HG03378 (cell line): ENCODE measurements around the gene NUTM2E.
"Not testable (repeated sequence)": the region's sequence is repeated elsewhere in the genome, so short reads cannot be mapped to it uniquely, and the experiment has no call there.

Experiments
- ATAC-seq: cut with Tn5 transposase; IDR thresholded peaks from one replicate; pipeline ENCODE4 v1.9.1; 2021; ENCODE audit warnings: mild to moderate bottlenecking, moderate library complexity; ENCODE audit not compliant: unreplicated experiment

The NUTM2E gene, protein sequence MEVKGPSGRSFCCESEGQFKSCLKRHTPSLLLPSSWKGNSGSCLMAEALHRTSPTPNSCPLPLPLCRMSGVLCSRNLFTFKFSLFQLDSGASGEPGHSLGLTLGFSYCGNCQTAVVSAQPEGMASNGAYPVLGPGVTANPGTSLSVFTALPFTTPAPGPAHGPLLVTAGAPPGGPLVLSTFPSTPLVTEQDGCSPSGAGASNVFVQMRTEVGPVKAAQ (N-terminal part only)

DNA sequence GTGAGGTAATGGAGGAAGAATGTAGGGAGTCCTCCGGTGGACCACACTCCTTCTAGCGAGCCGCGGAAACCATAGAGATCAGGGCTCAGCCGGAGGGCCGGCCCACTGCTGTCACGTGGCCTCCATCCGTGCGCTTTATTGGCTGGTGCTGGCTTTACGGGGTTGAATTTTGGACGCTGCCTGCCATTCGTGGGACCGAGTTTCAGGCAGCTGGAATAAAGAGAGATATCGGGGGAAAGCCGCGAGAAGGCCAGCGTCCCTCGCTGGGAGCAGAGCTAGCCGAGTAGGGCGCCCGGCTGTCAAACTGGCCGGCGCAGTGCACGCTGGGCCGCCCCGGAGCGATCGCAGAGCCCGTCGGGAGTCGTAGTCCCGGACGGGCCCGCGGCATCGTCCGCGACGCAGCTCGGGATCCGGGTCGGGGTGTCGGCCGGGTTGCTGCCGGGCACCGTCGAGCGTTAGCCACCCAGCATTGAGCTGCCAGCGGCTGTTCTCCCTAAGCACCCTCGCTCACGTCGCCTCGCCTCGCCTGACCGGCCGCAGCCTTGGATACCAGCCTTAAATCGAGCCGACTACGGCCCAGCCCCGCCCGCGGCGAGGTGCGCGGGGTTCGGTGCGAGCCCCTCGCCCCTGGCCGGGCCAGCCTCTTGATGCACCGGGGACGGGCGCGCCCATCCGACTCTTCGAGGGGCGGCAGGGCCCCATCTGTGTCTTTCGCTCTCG is at the start of gene NUTM2E:
NUTM2E (plus strand) TSS at position 244 of the 720 bp plus-strand sequence. CDS start 15,002 bp downstream, outside the sequence.
- peak; percentile 96 for ATAC-seq

DNA sequence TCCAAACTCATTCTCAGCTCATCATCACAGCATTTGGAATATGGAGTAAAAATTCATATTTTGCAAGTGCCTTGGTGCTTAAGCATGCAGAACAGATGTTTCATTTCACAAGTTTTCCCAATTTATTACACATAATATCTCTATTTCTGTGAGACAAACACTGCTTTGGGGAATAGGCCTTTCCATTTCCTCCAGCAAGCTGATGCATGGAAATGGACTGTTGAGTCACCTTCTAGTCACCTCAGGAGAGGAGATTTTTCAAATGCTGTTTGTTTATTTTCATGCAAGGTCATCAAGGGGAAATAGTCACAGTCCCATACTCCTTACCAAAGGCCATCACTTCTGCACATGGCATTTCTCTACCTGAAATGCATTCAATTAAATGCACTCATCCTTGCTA is 48.5 kb upstream of the NUTM2E start:
- ATAC-seq = not testable (repeated sequence)

DNA sequence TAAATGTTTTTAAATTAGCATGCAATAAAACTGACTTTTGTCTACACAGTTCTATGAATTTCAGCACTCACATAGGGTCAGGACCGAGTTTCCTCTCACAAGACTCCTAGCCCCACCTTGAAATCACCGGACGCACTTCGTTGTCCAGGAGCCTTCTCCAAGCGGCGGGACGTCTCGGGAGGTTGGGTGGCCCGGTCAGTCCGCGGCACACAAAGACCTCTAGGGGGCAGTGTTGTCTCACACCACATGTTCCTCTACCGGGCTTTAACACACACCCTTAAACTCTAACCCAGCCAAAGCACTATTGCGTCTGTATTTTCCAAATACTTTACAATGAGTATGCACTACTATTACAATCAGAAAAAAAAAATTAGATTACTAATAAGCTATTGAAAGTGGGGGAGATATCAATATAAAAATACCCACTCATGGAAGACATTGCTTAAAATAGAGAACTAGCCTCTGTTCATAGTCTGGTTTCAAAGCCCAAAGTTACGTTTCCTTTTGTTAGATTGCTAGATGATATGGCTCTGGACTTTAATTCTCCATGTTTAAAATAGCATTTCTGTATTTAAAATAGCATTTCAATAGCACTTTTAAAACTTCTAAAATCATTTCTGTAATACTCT is 47.1 kb upstream of the NUTM2E start:
- peak; percentile 89 for ATAC-seq

DNA sequence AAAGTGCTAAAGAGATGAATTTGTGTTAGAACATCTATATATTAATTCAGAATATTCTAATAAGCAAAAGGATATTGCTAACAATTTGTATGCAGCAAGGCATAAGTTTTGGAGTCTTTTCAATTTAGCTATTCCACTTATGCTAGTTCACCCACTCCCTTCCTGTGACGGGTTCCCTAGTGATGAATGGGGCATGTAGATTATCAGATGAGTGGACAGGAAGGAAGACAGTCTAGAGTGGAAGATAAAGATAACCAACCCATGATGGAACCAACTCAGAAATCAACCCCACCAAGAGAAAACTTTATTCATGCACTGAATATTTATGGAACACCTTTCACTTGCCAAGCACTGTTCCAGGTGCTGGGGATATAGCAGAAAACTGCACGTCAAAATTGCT is 46.5 kb upstream of the NUTM2E start:
- ATAC-seq = not testable (repeated sequence)

DNA sequence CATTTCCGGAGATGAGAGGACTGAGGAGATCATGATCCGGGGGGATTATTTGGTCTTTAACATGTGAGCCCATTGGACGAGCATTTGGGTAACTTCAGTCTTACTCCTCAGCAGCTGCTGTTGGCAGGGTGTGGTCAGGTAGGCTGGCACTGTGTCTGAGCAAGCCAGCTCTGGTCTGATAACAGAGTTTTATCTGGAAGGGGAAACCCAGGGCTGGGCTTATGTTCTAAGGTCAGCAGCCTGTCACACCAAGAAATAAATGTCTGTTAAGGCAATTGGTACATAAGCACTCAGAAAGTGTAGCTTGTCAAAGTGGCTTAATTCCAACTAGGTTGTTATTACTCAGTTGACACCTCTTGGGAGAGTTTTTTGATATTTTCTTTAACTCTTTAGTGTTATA is 45.0 kb upstream of the NUTM2E start:
- not testable (repeated sequence) for ATAC-seq

DNA sequence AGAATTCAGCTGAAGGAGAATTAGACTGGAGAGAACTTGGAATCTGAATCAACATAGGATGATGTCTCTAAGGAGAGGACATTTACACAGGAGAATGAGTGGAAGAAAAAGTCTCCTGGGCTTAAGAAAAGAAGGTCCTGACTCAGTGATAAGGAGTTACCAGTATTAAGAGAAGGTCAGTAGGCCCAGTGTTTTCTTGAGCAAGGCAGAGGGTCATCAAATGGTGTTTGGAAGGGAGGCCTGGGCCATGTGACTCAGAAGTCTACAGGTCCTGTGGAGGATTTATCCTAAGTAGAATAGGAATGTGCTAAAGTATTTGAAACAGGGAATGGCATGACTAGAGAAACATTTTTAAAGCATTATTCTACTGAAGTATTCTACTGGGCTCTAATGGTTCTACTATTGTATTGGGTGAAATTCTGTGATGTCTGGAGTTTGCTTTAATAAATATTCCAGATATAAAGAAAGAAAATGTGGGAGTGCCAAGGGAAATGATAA is 39.0 kb upstream of the NUTM2E start:
- not testable (repeated sequence) for ATAC-seq

DNA sequence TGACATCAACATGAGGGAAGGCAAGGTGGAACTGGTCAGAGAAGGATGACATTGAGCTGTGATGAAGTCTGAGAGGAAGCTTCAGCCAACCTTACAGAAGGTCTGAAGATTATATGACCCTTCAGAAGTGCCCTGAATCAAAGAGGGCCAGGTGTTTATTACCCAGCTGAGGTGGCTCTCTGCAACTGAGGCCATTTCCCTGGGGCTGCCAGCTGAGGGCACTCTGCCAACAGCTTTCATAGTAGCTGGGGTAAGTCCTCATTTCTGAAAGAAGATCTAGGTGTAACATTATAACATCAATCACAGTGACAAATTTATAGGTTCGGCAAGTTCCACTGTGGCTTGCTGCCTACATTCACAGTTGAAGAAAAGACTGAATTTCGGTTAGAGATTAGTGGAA is 37.2 kb upstream of the NUTM2E start:
- ATAC-seq = not testable (repeated sequence)

DNA sequence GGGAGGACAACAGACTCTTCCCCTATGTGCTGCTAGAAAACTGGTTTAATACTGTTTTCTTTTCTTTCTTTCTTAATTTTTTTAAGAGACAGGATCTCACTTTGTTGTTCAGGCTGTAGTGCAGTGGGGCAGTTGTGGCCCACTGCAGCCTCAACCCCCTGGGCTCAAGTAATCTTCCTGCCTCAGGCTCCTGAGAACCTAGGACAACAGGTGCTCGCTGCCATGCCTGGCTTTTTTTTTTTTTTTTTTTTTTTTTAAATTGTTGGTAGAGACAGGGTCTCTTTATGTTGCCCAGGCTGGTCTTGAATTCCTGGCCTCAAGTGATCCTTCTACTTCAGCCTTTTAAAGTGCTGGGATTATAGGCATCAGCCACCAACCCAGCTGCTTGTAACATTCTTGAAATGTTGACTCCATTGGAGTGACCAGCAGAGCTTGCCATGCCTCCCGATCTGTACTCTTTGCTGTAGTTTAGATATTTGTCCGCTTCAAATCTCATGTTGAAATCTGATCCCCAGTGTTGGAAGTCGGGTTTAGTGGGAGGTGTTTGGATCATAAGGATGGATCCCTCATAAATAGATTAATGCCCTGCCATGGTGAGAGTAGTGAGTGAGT is 34.5 kb upstream of the NUTM2E start:
- ATAC-seq = not testable (repeated sequence)

DNA sequence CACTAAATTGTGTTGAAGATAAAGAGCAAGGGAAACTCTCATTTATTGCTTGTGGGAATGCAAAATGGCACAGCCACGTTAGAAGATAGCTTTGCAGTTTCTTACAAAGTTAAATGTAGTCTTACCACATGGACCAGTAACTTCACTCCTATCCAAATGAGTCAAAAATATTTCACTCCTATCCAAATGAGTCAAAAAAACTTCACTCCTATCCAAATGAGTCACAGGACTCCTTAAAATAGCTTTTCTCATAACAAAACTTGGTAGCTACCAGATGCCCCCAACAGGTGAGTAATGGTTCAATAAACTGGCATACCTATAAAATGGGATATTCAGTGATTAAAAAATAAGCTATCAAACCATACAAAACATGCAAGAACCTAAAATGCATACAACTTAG is 27.2 kb upstream of the NUTM2E start:
- ATAC-seq = peak; percentile 89

DNA sequence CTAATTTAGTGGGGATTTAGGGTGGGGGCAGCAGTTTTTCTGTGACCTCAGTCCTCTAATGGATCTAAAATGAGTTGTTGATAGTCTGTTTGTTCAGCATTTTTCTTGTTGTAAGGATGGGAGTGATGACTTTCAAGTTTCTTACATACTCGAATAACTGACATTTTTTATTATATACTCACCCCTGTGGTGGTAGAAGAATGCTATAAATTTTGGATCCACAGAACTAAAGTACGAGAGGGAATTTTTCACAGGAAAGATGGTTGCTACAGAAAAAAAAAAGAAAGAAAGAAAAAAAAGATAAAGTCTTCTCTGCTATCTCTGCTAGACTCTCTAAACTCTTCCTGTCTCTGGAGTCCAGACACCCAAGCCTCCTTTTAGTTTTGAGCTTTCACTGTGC is 20.7 kb upstream of the NUTM2E start:
- ATAC-seq = not testable (repeated sequence)

DNA sequence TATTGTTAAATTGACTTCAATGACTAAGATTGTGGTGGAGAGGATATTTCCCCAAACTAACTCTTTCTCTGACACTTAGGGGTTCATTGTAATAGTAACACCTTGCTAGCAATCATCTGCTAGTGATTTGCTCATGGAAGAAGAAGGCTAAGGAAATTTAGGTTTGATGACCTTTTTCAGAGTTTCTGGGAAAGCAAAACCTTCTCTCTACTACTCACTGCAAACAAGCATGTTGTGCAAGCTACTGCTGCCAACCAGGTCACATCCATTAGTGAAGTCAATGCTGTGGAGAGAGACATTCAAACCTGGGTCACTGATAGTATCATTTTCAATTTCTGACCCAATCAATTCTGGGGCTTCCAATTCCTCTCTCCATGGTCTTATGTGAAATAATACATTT is 14.6 kb upstream of the NUTM2E start:
- ATAC-seq = not testable (repeated sequence)

DNA sequence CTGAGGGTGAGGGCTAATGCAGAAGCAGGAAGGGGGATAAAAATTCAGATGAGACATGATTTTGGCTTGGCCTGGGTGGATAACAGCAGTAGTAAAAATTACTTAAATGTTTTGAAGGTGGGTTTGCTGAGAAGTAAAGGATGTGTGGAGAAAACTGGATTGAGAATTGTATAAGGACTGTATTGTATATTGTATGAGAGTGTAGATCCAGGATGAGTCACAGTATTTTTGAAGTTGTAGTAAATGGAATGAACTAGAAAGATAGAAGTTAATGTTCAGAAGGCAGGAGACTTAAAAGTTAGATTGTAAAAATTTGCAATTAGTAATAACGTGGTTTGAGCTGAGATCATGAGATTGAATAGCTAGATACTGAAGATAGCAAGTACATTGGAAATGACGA is 10.2 kb upstream of the NUTM2E start:
- ATAC-seq = not testable (repeated sequence)

DNA sequence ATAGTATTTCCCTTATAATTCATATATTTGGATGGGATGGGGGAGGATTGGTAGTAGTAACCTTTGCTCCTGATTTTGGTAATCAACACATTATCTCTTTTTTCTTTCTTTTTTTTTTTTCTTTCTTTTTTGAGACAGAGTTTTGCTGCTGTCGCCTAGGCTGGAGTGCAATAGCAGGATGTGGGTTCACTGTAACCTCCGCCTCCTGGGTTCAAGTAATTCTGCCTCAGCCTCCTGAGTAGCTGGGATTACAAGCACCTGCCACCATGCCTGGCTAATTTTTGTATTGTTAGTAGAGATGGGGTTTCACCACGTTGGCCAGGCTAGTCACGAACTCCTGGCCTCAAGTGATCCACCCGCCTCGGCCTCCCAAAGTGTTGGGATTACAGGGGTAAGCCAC is 3.2 kb upstream of the NUTM2E start:
- ATAC-seq = not testable (repeated sequence)

DNA sequence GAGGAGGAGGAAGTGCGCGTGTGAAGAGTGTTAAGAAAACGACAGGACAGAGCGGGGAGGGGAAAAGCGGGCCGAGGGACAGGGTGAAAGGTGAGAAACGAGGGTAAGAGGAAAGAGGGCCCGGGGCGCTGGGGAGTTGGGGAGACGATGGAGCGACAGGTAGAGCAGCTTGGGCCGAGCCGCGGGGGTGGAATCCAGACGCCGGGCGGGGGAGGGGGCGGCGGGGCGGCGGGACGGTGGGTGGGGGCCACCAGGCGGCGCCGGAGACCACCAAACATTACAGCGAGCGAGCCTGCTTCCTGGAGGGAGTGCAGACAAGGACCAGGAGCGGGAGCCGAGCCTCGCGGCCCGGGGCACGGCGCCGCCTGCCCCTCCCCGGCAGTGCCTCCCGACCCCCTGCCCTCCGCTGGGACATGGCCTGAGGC is 940 bp upstream of the NUTM2E start:
- ATAC-seq = not testable (repeated sequence)

DNA sequence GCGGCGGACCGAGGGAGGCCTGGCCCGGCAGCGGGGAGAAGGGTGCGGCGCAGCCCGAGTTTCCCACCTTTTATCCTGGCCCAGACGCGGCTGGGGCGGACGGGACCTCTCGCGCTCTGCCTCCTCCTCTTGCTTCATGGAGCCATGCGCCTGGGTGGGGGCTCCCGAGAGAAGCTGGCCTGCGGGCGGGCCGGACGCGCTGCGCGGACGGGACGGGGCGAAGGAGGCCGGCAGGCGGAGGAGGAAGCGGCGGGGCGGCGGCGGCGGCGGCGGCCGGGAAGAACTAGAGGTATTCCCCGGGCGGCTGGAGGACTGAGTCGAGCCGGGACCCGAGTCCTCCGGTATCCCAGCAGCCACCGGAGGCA is 426 bp upstream of the NUTM2E start:
- not testable (repeated sequence) for ATAC-seq

DNA sequence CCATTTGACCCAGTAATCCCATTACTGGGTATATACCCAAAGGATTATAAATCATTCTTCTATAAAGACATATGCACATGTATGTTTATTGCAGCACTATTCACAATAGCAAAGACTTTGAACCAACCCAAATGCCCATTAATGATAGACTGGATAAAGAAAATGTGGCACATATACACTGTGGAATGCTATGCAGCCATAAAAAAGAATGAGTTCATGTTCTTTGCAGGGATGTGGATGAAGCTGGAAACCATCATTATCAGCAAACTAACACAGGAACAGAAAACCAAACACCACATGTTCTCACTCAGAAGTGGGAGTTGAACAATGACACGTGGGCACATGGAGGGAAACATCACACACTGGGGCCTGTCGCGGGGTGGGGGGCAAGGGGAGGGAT is 7.3 kb downstream of the NUTM2E start:
- ATAC-seq = not testable (repeated sequence)

DNA sequence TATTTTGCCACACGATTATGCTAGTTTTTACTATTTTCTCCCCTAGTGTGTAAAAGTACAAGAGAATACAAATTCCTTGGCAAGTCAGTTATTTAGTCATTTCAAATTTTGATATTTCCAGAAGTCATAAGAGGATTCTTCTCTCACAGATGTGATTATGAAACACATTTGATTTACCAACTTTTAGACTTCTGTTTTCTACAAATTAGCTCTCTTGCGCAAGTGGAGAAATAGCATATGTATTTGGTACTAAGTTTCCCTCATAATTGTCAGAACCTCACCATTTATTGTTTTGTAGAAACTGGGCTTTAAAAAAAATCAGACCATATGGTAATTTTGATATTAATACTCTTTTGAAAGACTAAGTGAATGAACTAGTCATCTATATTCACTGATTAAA is 9.4 kb downstream of the NUTM2E start:
- ATAC-seq = not testable (repeated sequence)

DNA sequence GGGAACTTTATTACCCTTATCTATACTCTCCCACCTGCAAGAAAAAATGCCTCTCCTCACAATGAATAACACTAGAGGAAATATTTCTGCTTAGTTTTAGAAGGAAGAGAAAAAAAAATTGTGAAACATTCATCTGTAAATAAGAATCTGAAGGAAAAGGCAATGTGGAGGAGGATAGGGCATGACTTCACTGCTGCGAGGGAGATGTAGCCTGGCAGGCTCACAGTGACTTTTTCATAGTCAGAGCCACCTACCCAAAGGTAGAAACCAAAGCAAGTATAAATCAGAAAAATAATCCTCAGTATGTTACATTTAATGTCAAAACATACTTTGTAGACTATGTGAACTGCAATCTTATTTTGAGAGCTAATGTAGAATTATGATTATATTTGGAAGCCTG is 10.4 kb downstream of the NUTM2E start:
- not testable (repeated sequence) for ATAC-seq

DNA sequence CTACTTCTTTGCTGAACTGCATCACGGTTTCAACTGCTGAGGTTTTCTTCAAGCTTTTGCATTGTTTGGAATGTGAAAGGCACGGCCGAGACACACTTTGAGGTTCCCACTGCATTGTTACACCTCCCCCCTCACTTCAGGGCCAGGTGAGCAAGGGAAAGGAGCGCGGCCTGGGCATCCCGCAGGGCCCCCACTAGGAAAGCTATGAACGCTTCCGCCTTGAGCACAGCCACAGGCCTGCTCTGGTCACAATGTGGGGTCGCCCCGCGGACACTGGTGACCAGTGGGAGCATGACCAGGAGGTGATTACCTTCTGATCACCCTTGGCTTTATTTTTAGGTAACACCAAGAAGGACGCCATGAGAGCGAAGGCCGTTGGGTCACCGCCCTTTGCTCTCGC is 11.9 kb downstream of the NUTM2E start:
- not testable (repeated sequence) for ATAC-seq

DNA sequence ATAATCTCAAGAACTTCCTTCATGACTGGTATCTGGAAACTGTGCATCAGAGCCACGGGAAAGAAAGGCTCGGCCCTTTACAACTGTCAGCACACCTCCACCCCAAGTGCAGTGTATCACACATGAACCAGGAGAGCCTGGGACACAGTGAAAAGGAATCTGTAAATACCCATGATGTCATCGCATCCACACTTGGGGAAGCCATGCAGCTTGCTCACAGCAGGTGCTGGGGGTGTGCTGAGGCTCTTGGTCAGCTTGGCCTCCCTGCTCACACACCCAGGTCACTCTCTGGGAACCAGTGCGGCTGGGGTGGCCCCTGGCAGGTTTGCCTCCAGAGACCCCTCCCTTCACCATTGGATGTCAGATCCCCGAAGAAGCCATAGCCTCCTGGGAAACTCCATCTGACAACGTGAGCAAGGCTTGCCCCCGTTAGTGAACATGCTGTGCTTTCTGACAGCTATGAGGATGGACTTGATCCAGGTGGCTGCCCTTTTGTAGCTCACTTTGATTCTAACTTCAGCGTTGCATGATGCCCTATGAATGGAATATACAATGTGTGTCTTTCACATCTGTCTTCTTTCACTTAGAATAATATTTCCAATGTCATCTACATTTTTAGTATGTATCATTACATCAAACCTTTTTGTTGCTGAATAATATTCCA is 26.8 kb downstream of the NUTM2E start:
- not testable (repeated sequence) for ATAC-seq

DNA sequence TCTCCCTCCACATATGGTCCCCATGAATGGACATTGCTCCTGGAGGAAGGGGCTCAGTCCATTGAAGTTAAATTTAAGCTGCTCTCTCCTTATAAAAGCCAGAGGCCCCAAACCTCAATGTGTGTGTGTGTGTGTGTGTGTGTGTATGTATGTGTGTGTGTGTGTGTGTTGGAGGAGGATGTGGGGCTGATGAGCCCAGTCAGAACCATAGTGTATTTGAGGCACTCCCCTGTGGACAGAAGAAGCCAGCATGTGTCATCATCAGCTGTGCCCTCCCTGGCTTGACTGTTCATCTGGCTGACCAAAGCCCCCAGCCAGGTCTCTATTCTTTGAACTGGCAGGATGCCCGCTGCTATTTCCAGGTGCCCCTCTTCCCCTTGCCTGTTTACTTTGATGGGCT is 35.7 kb downstream of the NUTM2E start:
- not testable (repeated sequence) for ATAC-seq
